Suppressor macrophage treated with lipopolysaccharide for 1 hour (primary cell): ENCODE results near the gene DAGLB.
A peak's percentile ranks its signal among the peaks of the same experiment; 100 is the strongest.
"Not testable (repeated sequence)": the region's sequence is repeated elsewhere in the genome, so short reads cannot be mapped to it uniquely, and the experiment has no call there.

Experiments used
- DNase-seq, 3 donors: peaks; one replicate each; pipeline ENCODE4 v3.0.0-alpha.2; 2020 to 2022

Gene DAGLB, protein sequence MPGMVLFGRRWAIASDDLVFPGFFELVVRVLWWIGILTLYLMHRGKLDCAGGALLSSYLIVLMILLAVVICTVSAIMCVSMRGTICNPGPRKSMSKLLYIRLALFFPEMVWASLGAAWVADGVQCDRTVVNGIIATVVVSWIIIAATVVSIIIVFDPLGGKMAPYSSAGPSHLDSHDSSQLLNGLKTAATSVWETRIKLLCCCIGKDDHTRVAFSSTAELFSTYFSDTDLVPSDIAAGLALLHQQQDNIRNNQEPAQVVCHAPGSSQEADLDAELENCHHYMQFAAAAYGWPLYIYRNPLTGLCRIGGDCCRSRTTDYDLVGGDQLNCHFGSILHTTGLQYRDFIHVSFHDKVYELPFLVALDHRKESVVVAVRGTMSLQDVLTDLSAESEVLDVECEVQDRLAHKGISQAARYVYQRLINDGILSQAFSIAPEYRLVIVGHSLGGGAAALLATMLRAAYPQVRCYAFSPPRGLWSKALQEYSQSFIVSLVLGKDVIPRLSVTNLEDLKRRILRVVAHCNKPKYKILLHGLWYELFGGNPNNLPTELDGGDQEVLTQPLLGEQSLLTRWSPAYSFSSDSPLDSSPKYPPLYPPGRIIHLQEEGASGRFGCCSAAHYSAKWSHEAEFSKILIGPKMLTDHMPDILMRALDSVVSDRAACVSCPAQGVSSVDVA

DNA sequence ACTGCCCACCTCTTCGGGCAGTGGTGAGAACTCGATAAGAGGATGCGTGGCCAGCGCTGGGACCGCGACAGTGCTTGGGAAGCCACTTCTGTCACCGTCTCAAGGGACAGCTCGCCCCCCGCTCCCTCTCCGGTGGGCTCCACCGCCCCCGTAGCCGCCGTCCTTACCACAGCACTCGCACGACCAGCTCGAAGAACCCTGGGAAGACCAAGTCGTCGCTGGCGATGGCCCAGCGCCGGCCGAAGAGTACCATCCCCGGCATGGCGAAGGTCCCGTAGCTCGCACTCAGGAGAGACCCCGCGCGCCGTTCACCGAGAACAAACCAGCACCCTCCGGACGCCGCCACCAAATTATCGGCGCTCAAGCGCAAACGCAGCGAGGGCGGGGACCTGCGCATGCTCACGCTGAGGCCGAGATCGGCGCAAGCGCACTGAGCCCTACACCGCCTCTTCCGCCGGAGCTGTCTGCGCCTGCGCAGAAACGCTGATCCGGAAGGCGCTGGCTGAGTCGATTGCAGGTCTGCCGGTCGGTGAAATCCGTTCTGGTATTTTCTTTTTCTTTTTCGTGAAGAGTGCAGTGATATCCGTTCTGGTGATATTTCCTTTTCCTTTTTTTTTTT, at the start of gene DAGLB:
DAGLB (minus strand) TSS at position 374 of the 619 bp plus-strand sequence; CDS start at position 262, 112 bp downstream.
- peak; percentile 97 to 99 (median 99) for DNase-seq

DNA sequence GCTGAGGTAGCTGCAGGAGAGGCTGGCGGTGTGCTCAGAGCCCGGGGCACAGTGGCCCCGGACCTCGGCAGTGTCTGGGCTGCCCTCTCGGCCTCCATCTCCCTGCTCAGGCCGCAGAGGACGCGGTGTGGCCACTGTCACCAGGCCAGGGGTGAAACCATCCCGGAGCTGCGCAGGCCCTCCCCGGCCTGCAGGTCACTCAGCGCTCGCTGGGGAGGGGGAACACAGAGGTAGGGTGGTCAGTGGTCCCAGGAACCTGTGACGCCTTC, 49.8 kb upstream of the DAGLB start:
- no peak for DNase-seq

DNA sequence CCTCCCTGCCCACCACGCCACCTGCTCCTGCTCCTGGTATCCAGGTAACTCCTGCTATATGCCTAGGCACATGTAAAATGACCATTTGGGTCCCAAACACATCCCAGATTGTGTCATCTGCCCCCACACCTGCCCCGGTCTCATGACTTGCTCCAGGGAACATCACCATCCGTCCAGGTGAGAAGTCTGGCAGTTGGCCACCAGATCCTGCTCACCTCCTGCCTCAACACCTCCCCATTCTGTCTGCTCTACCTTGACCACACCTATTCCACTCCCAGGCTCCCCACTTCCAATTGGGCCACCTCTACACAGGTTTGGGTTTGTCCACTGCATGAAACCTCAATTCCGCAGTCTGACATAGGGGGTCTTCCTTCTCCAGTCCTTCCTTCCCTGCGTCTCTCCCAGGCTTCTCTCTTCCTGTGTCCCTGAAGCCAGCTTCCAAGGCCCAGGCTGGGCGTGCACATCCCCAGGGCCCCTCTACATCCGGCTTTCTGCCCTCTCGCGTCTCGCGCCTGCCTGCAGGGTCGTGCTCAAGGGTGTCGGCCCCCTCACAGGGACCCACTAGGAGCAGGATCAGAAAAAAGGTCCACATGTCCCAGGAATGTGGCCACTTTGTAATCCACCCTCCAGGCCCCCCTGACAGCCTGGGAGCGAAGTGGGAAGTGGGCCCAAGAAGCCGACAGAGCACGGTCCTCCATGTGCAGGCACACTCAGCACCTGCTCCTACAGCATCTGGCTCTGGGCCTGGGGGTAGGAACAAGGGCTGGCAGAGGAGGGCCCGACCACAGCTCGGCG, 49.3 kb upstream of the DAGLB start:
- no peak for DNase-seq

DNA sequence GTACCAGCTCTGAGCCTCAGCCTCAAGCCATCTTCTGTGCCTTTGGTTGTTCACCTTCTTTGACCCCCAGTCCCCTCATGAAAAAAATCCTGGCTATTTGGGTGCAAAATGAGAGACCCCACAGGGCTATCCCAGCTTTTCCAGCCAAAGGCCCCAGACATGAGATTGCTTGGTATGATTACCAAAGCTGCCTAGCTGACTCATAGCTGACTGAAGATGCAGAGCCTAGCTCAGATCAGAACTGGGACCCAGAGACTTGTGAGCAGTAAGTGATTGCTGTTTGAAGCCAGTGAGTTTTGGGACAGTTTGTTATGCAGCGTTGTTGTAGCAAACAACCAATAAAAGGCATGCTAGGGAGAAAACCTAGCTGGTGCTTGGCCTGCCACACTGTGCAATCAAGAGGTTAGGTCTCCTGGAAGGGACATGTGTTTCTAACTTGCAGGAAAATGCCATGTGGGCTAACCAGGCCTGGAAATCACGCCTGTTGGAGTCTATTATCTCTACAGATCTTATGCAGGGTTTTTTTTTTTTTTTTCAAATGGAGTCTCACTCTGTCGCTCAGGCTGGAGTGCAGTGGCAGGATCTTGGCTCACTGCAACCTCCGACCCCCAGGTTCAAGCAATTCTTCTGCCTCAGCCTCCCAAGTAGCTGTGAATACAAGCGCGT, 48.0 kb upstream of the DAGLB start:
- DNase-seq, result no peak

DNA sequence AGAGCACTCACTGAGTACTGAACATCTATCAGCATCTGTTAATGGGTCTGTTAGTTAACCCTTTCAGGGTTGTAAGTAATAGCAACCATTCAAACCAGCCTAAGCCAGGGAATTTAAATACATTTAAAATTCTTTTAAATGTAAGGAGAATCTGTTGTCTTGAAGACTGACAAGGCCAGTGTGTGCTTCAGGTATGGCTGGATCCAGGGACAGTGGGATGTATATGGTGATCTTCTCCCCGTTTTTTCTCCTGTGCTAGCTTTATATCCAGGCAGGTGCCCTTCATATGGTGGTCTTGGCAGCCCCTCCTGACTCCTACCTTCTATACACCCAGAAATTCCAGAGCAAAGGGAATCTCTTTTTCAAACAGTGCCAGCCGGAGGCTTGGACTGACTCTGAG, 46.6 kb upstream of the DAGLB start:
- no peak for DNase-seq

DNA sequence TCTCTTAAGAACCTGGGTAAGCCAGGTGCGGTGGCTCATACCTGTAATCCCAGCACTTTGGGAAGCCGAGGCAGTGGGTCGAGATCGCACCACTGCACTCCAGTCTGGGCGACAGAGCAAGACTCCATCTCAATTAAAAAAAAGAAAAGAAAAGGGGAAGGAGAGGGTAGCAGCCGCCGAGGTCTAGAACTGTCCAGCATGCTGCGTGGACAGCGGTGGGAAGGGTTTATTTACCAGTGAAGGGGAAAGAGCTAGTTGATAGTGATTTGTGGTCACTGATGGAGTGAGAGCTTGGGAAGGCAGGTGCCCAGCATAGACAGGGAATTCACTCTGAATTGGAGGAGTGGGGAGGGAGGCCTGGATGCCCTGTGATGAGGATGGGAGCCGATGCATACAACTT, 43.4 kb upstream of the DAGLB start:
- DNase-seq, result no peak

DNA sequence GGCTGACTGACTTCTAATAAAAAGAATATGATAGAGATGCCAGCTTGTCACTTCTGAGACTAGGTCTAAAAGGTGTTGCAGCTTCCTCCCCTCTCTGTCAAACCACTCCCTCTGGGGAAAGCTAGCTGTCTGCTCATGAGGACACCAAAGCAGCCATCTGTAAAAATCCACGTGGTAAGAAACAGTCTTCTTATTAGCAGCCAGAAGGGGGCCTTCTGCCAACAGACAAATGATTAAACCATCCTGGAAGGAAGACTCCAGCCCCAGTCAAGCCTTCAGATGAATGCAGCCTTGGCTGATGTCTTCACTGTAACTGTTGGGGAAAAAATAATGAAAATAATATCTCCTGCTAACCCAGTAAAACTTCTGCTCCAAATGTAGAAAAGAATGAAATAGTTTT, 41.9 kb upstream of the DAGLB start:
- peak in 1 of 3 donors; percentile 6 for DNase-seq

DNA sequence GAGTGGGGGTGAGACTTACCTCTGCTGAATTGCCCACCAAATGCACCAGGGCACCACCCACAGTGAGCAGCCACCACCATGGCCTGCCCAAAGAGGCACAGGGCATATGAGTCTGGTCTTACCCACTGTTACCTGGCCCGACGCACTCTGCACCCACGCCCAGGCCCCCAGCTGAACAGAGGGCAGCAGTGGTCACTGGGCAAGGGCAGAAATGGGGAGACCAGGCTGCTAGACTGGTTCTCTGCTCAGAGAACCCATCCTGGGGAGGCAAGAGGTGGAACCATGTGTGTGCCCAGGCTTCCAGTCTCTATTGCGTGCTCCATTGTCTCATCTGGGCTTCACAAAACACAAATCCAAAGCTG, 39.4 kb upstream of the DAGLB start:
- no peak for DNase-seq

DNA sequence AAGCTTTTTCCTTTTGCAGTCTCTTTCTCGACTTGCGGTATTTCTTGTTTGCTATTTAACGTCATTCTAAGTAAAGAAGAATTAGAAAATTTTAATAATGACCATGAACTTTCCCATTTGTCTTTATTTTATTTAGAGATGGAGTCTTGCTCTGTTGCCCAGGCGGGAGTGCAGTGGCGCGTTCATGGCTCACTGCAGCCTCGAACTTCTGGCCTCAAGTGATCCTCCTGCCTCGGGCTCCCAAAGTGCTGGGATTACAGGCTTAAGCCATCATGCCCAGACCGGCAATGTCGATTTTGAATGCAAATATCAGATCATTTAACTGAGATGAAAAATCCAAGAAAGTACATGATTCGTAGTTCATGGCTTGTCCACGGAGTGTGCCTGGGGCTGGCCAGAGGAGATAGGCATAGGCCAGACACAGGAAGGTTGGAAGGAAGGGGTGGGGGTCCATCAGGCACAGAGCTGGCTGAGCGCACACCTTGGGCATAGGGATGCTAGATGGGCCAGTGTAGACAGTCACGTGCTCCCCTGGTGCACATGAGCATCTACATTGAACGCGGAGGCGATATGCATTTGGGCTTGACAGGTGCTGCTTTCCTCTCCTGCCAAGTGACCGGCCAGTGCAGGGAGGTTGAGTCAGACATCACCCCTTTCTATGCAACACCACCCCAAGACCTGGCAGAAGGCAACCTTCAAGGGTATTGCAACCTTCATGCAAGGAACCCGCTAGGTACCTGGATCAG, 38.9 kb upstream of the DAGLB start:
- DNase-seq, result no peak

DNA sequence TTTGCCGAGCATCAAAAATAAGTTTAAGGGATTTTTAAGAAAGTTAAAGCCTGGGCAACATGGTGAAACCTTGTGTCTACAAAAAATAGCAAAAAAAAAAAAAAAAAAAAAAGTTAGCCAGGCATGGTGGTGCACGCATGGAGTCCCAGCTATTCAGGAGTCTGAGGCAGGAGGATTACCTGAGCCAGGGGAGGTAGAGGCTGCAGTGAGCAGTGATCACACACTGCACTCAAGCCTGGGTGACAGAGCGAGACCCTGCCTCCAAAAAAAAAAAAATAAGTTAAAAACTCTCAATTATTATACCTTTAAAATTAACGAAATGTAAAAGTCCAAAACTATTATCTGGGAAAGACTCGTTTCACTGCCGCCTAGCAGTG, 35.0 kb upstream of the DAGLB start:
- DNase-seq, result no peak

DNA sequence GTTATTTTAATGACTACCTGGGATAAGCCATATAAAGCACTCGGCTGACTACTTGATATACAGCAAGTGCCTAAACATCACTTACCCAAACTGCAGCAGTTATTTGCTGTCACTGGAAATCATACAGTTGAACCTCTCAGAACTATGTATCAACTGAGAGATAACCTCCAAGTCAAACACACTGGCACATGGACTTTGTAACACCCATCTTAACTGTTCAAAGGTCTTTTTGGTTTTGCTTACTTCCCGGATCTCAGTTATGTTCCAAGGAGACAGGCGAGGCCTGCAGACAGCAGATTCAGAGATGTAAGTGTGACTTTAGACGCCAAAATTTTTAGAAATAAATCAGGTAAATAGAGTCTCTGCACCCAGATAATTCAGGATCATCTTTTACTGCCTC, 34.6 kb upstream of the DAGLB start:
- no peak for DNase-seq

DNA sequence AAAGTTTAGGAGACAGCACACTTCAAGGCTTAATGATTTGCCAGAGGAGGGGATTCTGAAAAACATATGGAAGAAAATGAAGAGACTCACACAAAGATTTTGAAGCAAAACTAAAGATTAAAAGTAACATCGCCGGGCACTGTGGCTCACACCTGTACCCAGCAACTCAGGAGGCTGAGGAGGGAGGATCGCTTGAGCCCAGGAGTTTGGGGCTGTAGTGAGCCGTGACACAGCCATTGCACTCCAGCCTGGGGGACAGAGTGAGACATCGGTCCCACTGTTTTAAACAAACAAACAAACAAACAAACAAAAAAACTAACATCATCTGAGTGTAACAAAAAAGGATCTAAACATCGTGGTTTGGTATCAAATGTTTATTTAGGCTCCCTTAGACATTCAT, 33.7 kb upstream of the DAGLB start:
- DNase-seq, result no peak

DNA sequence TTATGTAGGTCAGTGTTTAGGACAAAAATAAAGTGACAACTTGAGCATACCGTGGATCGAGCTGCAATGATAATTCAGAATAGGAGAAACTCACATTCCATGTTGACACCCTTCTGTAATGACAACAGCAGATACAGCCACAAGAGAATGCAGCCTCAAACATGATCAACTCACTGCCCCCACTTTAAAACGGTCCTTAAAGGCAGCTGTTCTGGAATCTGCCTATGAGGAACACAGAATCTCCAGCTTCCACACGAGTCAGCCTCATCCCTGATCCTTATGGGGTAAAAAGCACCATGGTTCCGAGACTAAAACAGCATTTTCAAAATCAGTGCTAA, 32.5 kb upstream of the DAGLB start:
- no peak for DNase-seq

DNA sequence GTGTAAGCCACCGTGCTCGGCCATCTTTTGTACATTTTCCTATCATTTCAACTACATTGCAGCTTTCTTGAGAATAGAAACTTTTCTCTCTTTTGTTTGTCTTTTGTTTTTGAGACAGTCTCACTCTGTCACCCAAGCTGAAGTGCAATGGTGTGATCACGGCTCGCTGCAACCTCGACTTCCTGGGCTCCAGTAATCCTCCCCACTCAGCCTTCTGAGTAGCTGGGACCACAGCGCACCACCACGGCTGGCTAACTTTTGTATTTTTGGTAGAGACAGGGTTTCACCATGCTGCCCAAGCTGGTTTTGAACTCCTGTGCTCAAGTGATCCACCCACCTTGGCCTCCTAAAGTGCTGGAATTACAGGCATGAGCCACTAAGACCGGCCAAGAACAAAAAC, 31.3 kb upstream of the DAGLB start:
- DNase-seq, result no peak

DNA sequence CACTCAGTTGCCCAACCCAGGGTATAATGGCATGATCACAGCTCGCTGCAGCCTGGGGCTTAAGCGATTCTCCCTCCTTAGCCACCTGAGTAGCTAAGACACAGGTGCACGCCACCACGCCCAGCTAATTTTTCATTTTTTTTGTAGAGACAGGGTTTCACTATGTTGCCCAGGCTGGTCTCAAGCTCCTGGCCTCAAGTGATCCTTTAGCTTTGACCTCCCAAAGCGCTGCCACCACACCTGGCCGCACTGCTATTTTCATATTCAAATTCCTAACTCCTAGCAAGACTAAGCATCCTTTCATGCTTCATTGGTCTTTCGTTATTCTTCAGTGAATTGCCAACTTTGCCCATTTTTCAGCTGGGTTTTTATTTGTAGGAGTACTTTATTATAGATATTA, 30.4 kb upstream of the DAGLB start:
- DNase-seq, result no peak

DNA sequence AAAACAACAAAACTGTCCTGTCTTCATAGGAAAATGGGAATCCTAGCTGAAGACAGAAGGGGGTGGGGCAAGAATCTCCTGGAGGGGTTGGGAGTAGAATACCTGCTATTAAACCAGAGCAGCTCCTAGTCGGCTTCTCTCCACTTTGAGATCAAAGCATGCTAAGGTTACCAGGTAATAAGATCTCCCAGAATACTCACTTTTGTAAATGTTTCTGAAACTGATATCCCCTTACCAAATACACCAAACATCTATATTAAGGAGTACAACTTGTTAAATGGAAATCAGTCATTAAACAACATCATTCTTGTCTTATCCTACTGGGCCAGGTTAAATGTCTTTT, 29.5 kb upstream of the DAGLB start:
- no peak for DNase-seq

DNA sequence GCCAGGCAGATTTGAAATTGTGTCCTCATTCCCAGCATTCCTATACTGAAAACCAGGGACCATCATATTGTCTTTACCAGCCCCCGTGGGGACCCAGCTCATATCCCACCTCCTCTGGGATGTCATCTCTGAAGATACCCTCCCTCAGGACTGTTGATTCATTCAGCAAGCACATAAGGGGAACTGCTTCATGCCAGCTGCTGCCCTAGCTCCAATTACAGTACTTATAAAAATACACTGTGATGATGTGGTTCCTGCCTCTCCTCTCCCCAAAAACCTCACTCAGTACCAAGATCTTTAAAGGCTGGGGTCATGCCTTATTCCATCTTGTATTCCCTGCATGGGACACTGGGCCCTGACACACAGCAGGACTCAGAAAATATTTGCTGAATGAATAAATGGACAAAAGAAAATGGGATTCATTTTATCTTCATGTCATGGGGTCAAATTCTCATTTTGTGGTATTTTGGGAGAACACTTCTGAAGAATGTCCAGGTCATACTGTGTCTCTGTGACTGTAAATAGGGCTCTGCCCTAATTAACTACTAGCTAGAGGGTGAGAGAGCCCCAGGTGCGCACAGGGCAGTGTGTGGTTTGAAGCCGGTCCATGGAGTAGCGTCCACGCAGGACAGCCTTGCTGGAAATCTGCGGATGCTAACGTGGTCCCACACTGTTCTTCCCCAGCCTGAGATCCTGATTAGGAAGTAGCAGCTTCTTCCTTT, 29.0 kb upstream of the DAGLB start:
- DNase-seq, result peak; percentile 13 to 35 (median 17)

DNA sequence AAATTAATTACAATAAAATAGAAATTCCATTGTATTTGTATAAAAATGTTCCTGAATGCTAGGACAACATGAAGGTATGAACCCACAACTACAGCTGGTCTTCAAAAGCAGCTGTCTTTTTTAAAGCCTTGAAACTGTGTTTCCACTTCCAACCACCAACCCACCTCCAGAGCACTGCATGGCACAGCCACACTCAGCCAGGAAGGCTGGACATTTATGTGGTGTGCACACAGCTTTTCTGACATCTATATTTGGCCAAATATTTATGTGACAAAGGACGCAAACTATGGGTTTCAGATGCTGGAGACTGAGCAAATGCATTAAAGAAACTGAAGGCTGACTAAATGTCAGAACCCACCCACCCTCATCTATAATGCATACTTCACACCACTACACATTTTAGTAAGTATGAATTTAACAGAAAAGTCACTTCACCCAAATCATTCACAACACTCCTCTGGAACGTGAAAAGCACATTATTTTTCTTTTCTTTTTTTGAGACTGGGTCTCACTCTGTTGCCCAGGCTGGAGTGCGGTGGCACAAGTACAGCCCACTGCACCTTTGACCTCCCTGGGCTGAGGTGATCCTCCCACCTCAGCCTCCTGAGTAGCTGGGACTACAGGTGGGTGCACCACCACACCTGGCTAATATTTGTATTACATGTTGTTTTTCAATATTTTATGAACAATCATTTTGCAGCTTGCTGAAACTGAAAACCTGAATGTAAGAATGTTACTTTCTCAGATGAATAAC, 27.9 kb upstream of the DAGLB start:
- no peak for DNase-seq

DNA sequence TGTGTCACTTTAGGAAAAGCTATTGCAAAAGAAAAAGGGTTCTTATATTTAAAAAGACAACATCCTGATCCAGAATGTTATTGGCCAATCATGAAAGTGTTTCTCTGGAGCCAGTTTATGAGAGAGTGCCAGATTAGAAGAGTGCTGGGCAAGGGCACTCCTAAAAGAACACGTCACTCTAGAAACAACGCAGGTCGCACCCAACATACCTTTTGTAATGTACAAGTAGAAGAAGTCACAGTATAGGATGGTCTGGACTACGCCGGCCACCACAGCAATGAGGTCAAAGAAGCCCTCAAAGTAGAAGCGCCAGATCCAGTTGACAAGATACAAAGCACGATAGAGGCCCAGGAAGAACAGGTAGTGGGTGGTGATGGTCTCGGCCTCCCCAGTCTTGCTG, 18.1 kb upstream of the DAGLB start:
- no peak for DNase-seq

DNA sequence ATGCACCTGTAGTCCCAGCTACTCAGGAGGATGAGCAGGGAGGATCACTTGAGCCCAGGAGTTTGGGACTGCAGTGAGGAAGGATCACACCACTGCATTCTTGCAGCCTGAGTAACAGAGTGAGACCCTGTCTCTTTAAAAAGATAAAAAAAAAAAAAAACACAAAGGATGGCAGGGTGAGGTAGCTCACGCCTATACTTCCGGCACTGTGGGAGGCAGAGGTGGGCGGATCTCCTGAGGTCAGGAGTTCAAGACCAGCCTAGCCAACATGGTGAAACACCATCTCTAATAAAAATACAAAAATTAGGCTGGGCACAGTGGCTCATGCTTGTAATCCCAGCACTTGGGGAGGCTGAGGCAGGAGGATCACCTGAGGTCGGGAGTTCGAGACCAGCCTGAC, 15.9 kb upstream of the DAGLB start:
- not testable (repeated sequence) for DNase-seq

DNA sequence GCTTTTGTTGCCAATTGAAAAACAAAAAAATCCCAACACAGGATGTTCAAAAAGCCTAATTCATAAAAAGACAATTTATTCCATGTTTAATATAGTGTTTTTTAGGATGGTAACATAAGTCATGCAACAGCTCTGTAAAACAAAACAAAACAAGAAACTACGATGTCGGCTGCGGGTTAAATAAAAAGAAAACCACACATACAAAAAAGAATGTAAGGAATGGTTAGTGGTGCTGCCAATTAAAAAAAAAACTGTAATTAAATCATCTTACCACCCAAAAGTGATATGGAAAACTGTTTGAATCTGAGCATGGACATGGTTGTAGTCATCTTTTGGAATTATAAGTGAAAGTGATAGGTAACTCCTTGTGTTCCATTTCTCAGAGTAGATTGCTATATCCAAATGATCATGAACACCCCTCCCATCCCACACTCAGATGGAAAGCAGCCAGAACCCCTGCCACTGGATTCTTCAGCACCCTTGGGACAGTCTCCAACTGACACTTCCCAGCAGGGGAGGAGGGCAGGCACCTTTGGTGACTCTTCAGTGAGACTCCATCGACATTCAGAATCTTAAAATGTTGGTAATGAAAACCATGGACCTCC, 14.3 kb upstream of the DAGLB start:
- DNase-seq, result no peak
